Rectal smooth muscle tissue (tissue), 1 donor: Measurements from ENCODE around the gene CLK2.
A peak's percentile ranks its signal among the peaks of the same experiment; 100 is the strongest.

Experiments
- H3K27ac ChIP-seq: one replicate; pipeline ENCODE4 v1.7.0; 2013; ENCODE audit warnings: low read depth, low read length, inconsistent platforms
- H3K27me3 ChIP-seq: one replicate; pipeline ENCODE4 v1.7.0; 2013; ENCODE audit warnings: low read length; ENCODE audit not compliant: control insufficient read depth, insufficient read depth
- H3K36me3 ChIP-seq: one replicate; pipeline ENCODE4 v1.7.0; 2013; ENCODE audit warnings: low read length; ENCODE audit not compliant: control insufficient read depth, insufficient read depth
- H3K4me1 ChIP-seq: one replicate; pipeline ENCODE4 v1.7.0; 2013; ENCODE audit warnings: low read length; ENCODE audit not compliant: control insufficient read depth, insufficient read depth
- H3K4me3 ChIP-seq: one replicate; pipeline ENCODE4 v1.7.0; 2013; ENCODE audit warnings: low read length
- H3K9ac ChIP-seq: one replicate; pipeline ENCODE4 v1.7.0; 2013; ENCODE audit warnings: low read length

Gene CLK2

DNA sequence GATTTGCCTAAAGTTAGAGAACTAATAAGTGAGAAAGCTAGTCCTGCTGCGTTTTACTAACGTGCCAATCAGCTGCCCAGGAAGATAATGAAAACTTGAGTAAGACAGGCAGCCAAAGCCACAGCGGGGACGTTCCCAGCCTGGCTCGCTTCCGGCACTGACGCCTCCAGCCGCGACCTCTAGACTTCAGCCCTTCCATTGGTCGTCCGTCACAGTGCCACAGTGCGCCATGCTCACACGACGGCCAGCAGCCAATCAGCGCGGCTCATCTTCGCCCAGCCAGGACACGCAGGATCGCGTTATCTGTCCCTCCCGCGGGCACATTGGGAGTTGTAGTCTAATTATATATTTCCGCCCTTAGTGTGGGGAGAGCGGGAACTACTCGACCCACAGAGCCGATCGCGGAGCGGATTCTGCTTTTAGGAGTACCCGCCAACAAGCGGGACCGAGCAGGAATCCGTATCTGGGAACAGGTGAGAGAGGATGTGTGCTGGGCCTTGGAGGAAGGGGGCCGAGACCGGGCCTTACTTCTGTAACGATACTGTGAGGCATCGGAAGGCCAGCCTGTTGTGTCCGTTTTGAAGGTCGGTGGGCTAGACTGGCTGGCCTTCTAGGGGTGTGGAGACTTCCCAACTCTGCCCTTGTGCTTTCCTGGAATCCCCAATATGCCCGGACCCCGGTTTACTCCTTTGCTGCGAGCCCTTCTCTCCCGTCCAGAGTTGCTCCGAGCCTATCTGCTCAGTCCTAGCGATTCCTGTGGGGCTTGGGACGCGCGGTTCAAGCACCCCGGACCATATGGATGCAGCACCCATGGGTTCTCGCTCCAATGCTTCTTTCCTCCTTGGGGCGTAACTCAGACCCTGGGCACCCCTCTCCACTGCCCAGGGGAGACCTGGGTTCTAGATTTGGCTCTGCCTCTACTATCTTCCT is 35.5 kb upstream of the CLK2 start, which contains the start of gene FDPS:
Gene FDPS (plus strand): TSS at position 374 of the 930 bp plus-strand sequence. CDS start 924 bp downstream, outside the sequence.
- Histone ChIP-seq H3K4me1 (no peaks in the 10 kb centered on the region), H3K27me3 (no peaks in the 10 kb centered on the region), H3K36me3 (peaks cover 4% of the 10 kb centered on the region), H3K9ac (peak within 1 kb of the TSS; percentile 99), H3K27ac (peak within 1 kb of the TSS; percentile 91), H3K4me3 (peak within 1 kb of the TSS; percentile 99)

DNA sequence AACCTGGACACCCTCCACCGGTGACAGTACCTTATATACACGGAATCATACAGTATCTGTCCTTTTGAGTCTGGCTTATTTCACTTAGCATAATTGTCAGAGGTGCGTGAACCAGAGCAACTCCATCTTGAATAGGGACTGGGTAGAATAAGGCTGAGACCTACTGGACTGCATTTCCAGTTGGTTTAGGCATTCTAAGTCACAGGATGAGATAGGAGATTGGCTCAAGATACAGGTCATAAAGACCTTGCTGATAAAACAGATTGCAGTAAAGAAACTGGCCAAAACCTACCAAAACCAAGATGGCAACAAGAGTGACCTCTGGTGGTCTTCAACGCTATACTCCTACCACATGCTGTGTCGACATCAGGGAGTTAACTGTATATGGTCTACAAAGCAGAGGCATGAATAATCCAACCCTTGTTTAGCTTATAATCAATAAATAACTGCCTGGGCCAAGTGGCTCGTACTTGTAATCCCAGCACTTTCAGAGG is 34.0 kb upstream of the CLK2 start:
- H3K27me3 ChIP-seq = no peaks in the 10 kb centered on the region
- H3K9ac ChIP-seq = no peak overlapping the region
- no peak overlapping the region for H3K27ac ChIP-seq
- no peak overlapping the region for H3K4me3 ChIP-seq
- H3K4me1 ChIP-seq = no peaks in the 10 kb centered on the region
- no peaks in the 10 kb centered on the region for H3K36me3 ChIP-seq

DNA sequence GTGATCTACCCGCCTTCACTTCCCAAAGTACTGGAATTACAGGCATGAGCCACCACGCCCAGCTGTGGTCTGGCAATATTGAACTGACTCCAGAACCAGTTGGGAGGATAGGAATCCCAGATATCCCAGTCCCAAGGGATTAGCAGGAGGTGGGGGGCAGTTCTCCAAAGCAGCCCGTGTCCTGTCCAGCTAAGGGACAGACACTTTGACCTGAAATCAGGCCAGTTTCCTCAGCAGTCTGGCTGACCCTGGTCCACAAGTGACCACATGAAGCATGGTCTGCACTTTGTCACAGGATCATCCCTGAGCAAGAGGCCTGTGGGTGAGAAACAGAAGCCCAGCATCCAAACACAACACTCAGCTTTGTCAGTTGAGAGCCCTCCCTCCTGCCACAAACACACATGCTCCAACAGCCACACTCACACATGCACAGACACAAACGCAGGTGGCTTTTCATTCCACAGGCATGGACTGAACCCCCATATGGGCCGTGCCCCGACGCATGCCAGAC is 32.6 kb upstream of the CLK2 start:
- Histone ChIP-seq H3K27me3 (no peaks in the 10 kb centered on the region), H3K4me1 (no peaks in the 10 kb centered on the region), H3K9ac (no peak overlapping the region), H3K27ac (no peak overlapping the region), H3K4me3 (no peak overlapping the region), H3K36me3 (no peaks in the 10 kb centered on the region)

DNA sequence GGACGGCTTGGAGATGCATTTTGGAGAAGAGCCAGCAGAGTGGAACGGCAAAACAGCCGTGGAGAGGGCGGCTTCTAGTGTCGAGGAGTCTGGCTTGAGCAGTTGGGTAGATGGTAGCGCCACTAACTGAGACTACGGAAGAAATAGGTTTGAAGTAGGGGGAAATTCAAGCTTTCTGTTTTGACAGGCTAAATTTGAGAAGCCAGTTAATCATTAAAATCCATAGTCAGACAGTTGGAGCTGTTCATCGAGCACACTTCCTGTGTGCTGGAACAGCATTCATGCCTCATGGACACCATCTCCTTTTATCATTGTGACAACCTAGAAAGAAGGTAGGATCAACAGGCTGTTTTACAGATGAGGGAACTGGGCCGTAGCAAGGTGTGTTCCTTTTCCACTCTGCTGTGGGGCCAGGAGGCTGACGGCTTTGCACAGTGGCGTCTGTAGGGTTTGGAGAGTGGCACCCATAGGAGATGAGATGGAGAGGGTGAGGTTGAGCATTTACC is 31.3 kb upstream of the CLK2 start:
- Histone ChIP-seq H3K4me1 (no peaks in the 10 kb centered on the region), H3K27ac (no peak overlapping the region), H3K36me3 (no peaks in the 10 kb centered on the region), H3K27me3 (no peaks in the 10 kb centered on the region), H3K4me3 (no peak overlapping the region), H3K9ac (no peak overlapping the region)

DNA sequence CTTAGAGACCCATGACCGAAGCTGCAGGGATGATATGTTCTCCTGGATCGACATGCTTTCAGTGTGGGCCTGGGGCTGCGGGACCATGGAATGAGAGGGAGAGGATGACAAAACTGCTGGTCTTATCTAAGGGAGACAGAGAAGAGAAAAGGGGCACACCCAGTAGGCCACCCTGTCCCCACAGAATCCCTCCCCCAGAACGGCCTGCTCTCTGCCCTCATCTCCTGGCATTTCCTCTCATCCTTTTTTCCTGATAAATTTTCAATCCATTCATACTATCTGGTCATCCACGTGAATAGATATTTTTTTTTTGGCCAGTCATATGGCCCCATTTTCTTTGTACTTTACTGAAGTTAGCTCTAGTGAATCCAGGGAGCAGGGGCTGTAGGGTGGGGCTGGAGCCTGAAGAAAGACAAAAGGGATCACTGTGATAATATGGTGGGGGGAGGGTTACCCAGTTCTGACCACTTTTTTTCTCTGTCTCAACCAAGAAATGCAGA is 28.1 kb upstream of the CLK2 start, which contains the start of gene PKLR:
Gene PKLR (minus strand): TSS at position 97 of the 500 bp plus-strand sequence. CDS start 43 bp downstream, at position 54.
- no peak within 1 kb of the TSS for H3K9ac ChIP-seq

DNA sequence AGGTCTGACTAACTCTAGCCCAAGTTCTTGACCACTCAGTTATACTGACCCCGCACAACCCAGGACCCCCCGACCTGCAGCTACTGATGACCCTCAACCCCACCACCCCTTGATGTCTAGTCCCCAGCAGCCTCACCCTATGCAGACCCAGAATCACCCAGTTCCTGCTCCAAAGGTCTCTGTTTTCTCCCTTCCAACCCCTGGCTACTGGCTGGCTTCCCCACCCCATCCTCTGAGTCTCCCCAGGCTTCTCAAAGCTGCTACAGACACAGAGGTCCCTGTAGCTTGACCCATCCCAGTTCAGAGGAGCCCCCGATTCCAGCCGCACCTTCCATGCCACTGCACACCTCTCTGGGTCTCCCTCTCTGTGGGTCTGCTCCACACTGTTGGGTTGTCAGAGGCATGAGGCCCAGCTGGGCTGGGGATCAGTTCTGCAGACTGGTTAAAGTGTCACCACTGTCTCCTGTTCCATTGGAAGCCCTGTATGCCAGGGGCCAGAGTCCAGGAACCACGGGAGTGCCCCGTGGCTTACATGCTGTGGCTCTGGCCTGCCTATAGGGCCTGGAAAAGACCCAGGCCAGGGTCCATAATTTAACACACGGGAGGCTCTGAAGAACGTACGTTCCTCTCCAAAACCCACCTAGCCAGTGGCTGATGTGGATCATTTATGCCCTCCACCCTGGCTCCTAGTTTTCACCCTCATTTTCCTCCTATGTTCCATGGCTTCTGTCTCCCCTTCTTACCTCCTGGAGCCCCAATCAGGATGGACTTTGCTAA is 27.4 kb upstream of the CLK2 start:
- Histone ChIP-seq H3K4me3 (no peak overlapping the region), H3K36me3 (no peaks in the 10 kb centered on the region), H3K4me1 (no peaks in the 10 kb centered on the region), H3K9ac (no peak overlapping the region), H3K27ac (no peak overlapping the region), H3K27me3 (peaks cover 3% of the 10 kb centered on the region)

More for the DNA sequence above, 28.1 kb upstream of the CLK2 start, which contains the start of gene PKLR:
- H3K27me3 ChIP-seq = no peaks in the 10 kb centered on the region
- no peaks in the 10 kb centered on the region for H3K36me3 ChIP-seq
- no peaks in the 10 kb centered on the region for H3K4me1 ChIP-seq
- H3K27ac ChIP-seq = no peak within 1 kb of the TSS
- H3K4me3 ChIP-seq = no peak within 1 kb of the TSS

DNA sequence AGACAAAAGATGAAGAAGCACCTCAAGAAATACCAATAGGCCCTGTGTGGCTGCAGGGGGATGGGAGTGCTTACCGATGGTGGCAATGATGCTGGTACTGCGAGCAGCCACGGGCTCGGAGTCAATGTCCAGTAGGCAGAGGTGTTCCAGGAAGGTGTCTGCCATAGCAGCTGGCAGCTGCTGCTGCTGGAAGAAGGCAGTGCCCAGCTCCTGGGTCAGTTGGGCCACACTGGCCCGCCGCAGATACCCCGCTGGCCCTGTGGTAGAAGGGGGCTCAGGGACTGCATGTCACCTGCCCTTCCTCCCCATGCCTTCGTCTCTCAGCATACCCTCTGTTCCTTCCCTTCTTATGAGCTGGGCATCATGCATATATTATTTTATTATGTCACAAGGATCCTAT is 26.7 kb upstream of the CLK2 start:
- H3K9ac ChIP-seq = no peak overlapping the region
- H3K27me3 ChIP-seq = peaks cover 5% of the 10 kb centered on the region
- no peak overlapping the region for H3K27ac ChIP-seq
- no peak overlapping the region for H3K4me3 ChIP-seq
- H3K36me3 ChIP-seq = no peaks in the 10 kb centered on the region
- H3K4me1 ChIP-seq = no peaks in the 10 kb centered on the region

DNA sequence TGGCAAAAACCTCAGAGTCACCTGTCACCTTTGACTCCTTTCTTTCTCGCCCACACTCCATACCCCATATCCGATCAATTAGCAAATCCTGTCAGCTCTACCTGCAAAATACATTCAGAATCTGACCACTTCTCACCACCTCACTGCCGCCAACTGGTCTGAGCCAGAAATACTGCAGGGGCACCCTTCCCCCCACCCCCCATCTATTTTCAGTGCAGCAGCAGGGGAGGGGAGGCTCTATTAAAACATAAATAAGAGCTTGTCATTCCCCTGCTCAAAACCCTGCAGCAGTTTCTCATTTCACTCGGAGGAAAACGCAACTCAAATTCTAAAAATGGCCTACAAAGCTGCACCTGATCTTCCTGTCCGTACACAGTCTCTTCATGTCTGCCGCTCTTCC is 24.1 kb upstream of the CLK2 start:
- no peak overlapping the region for H3K9ac ChIP-seq
- no peak overlapping the region for H3K4me3 ChIP-seq
- no peaks in the 10 kb centered on the region for H3K4me1 ChIP-seq
- H3K27me3 ChIP-seq = peaks cover 8% of the 10 kb centered on the region
- no peaks in the 10 kb centered on the region for H3K36me3 ChIP-seq
- H3K27ac ChIP-seq = no peak overlapping the region

DNA sequence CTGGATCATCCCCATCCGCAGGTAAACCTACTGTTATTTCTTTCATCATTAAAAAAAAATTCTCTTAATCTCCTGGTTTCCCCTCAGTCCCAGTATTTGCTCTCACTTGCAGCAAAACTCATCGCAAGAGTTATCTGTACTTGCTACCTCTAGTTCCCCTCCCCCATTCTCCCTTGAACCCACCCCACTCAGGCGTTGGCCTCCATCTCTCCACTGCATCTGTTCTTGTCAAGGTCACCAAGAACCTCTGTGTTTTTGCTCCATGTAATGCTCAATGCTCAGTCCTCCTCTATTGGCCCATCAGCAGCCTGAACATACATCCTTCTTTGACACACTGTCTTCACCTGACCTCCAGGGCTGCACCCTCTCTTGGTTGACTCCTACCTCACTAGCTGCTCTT is 23.4 kb upstream of the CLK2 start:
- no peak overlapping the region for H3K9ac ChIP-seq
- H3K4me3 ChIP-seq = no peak overlapping the region
- no peak overlapping the region for H3K27ac ChIP-seq
- peaks cover 8% of the 10 kb centered on the region for H3K27me3 ChIP-seq
- H3K4me1 ChIP-seq = no peaks in the 10 kb centered on the region
- H3K36me3 ChIP-seq = no peaks in the 10 kb centered on the region

DNA sequence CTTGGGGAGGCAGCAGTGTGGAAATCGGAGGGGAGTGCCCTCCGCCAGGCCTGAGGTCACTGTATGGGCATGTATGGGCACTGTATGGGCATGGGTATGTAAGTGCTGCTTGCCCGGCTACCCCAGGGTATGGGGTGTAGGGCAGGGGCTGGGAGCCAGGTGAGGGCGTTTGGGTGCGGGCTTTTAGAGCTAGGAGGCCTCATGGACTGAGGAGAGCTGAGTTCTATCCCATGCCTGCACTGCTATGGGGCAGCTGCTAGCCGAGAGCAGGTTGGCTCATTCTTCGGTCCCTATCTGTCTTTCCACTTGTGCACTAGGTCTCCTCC is 22.6 kb upstream of the CLK2 start:
- H3K4me3 ChIP-seq = no peak overlapping the region
- no peak overlapping the region for H3K27ac ChIP-seq
- peaks cover 8% of the 10 kb centered on the region for H3K27me3 ChIP-seq
- H3K4me1 ChIP-seq = no peaks in the 10 kb centered on the region
- no peak overlapping the region for H3K9ac ChIP-seq
- H3K36me3 ChIP-seq = no peaks in the 10 kb centered on the region

DNA sequence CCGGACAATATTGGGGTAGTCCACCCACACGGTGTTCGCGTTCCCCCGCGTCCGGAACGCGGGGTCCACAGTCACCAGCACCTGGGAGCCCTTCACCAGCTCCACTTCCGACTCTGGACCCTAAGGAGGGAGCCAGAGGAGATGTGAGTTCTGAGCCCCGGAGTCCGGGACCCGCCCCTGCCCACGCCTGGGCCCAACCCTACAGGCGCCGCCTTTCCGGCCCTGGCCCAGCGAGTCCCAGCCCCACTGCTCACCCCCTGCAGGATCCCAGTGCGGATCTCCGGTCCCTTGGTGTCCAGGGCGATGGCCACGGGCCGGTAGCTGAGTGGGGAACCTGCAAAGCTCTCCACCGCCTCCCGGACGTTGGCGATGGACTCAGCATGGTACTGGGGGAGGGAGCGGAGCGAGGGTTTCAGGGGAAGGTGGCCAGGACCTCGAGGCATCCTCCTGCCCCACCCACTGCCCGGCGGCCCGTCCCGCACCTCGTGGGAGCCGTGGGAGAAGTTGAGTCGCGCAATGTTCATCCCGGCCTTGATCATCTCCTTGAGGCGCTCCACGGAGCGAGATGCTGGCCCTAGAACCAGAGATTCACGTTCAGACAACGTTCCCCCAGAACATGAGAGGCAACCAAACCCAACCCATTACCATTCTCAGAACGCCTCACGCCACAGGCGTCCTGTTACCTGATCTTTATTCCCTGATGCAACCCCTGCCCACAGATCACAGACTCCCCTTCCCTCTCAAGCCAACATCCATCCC is 22.1 kb upstream of the CLK2 start:
- Histone ChIP-seq H3K9ac (no peak overlapping the region), H3K4me1 (no peaks in the 10 kb centered on the region), H3K27me3 (peaks cover 8% of the 10 kb centered on the region), H3K4me3 (no peak overlapping the region), H3K27ac (no peak overlapping the region), H3K36me3 (no peaks in the 10 kb centered on the region)
